HG03565 (cell line): ENCODE data around the gene WDR81.
A peak's percentile ranks its signal among the peaks of the same experiment; 100 is the strongest.
"Not testable (repeated sequence)": the region's sequence is repeated elsewhere in the genome, so short reads cannot be mapped to it uniquely, and the experiment has no call there.

Experiments
- ATAC-seq: cut with Tn5 transposase; IDR thresholded peaks from one replicate; pipeline ENCODE4 v1.9.1; 2021; ENCODE audit warnings: mild to moderate bottlenecking, moderate library complexity; ENCODE audit not compliant: unreplicated experiment

The WDR81 gene

DNA sequence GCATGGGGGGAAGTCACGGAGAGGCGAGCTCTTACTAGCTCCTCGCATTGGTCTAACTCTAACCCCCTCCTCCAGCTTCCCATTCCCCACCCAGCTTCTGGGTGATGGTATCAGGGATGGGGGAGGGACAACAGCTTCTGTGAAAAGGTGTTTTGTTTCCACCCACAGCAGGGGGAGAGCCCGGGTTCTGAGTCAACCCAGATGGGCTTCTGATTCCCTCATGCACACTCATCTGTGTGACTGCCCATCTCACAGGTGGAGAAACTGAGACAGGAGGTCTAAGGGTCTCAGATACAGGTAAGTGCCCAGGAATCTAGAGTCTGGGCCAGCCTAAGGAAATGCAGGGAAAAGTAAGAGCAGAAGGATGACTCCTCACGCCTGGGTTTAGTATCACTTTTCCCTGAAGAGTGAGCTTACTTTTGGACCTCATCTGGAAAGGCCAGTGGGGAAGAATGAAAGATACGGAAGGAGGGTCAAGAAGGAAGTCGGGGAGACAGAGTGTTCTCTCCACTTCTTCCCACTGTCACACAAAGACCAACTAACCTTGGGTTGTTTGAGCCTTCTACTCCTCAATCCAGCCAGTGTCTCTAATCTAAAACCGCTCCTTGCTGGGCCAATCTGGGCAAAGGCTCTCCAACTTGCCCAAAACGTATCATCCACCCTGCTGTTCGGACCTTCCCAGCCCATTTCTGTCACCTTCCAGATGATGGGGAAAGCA is 11.2 kb upstream of the WDR81 start:
- ATAC-seq, result no peak

- ATAC-seq, result no peak
Observed at GRCh38 chr17:1713878-1714426, 10.6 kb upstream of the WDR81 start.

DNA sequence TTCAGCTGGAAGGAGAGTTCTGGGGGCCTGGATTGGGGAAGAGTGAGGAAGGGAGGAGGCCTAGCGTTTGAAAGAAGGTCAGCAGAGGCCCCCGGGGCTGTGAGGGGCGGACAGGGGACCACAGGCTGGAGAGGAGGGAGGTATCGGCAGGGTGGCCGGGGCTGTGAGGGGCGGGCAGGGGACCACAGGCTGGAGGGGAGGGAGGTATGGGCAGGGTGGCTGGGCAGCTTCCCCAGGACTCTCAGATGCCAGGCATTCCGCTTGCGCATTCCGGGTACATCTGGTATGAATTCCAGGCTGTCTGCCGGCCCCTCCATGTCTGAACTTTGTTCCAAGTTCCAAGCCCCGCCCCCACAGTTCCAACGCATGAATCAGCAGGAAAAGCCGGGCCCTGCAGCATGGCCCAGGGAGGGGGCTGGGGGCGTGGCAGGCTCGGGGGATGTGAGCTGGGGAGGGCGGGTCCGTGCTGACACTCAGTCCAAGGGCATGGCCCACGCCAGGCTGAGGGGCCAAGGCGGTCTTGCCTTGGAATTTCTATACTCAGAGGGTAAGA is 10.0 kb upstream of the WDR81 start:
- no peak for ATAC-seq

GRCh38 chr17:1714980-1715802 is 9.3 kb upstream of the WDR81 start:
- no peak for ATAC-seq

GRCh38 chr17:1715803-1716075 is 8.8 kb upstream of the WDR81 start:
- no peak for ATAC-seq

- peak; percentile 72 for ATAC-seq
Observed at GRCh38 chr17:1716076-1716911, 8.2 kb upstream of the WDR81 start.

GRCh38 chr17:1716912-1717695 is 7.4 kb upstream of the WDR81 start:
- ATAC-seq, result no peak

- no peak for ATAC-seq
Observed at GRCh38 chr17:1718362-1719165, 5.9 kb upstream of the WDR81 start.

- no peak for ATAC-seq
Observed at GRCh38 chr17:1720856-1721386, 3.6 kb upstream of the WDR81 start.

DNA sequence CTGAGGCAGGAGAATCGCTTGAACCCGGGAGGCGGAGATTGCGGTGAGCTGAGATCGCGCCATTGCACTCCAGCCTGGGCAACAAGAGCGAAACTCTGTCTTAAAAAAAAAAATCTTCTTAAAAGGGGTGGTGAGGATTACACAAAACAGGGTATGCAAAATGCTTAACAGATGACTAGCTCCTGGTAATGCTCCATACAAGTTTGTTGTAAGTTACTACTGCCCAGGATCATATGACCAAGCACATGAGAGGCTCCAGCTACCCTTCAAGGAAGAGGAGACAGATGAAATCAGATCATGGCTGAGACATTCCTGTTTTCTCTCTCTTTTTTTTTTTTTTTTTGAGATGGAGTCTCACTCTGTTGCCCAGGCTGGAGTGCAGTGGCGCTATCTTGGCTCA is 2.5 kb upstream of the WDR81 start:
- not testable (repeated sequence) for ATAC-seq

GRCh38 chr17:1724869-1725641 is 551 bp downstream of the WDR81 start:
- peak; percentile 16 for ATAC-seq

DNA sequence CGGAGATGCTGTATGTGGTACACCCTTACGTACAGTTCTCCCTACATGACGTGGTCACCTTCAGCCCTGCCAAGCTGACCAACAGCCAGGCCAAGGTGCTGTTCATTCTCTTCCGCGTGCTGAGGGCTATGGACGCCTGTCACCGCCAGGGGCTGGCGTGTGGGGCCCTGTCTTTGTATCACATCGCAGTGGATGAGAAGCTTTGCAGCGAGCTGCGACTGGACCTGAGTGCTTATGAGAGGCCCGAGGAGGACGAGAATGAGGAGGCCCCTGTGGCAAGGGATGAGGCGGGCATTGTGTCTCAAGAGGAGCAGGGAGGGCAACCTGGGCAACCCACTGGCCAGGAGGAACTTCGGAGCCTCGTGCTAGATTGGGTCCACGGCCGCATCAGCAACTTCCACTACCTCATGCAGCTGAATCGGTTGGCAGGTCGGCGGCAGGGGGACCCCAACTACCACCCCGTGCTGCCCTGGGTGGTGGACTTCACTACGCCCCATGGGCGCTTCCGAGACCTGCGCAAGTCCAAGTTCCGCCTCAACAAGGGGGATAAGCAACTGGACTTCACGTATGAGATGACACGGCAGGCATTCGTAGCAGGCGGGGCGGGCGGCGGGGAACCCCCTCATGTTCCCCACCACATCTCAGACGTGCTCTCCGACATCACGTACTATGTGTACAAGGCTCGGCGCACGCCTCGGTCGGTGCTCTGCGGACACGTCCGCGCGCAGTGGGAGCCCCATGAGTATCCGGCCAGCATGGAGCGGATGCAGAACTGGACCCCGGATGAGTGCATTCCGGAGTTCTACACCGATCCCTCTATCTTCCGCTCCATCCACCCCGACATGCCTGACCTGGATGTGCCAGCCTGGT is 1.4 kb downstream of the WDR81 start:
- ATAC-seq, result no peak

DNA sequence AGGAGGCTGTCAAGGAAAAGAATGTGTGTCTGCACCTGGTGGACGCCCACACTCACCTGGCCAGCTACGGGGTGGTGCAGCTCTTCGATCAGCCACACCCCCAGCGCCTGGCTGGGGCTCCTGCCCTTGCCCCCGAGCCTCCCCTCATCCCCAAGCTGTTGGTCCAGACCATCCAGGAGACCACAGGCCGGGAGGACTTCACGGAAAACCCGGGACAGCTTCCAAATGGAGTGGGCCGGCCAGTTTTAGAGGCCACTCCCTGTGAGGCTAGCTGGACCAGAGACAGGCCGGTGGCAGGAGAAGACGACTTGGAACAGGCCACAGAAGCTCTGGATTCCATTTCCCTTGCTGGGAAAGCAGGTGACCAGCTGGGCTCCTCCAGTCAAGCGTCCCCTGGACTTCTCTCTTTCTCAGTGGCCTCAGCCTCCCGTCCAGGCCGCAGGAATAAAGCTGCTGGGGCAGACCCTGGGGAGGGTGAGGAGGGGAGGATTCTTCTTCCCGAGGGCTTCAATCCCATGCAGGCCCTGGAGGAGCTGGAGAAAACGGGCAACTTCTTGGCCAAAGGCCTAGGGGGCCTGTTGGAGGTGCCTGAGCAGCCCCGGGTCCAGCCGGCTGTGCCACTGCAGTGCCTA is 2.2 kb downstream of the WDR81 start:
- ATAC-seq, result no peak

GRCh38 chr17:1727258-1727789 is 2.8 kb downstream of the WDR81 start:
- ATAC-seq, result no peak

- ATAC-seq, result no peak
Observed at GRCh38 chr17:1727876-1728630, 3.5 kb downstream of the WDR81 start.

- no peak for ATAC-seq
Observed at GRCh38 chr17:1729966-1730325, 5.4 kb downstream of the WDR81 start.
